Measurements from ENCODE around the gene PPP3CA.

PPP3CA gene

GRCh38 chr4:101283434-101283833 lies 63.9 kb downstream of the PPP3CA start:
- H3K4me3 ChIP-seq (replicated peaks; ENCODE audit: low read depth, low read length) = no peak overlapping the region
- no peak for DNase-seq (ENCODE audit: low read depth)
- TF ChIP-seq CTCF (IDR thresholded peaks at IDR 0.05; ENCODE audit: low read length, missing control alignments) = no peak

- no peak for DNase-seq (ENCODE audit: low read depth)
- H3K4me3 ChIP-seq (replicated peaks; ENCODE audit: low read depth, low read length) = no peak overlapping the region
- no peak for TF ChIP-seq CTCF (IDR thresholded peaks at IDR 0.05; ENCODE audit: low read length, missing control alignments)
Observed at GRCh38 chr4:101282076-101282844, 65.1 kb downstream of the PPP3CA start.

GRCh38 chr4:101280866-101281600 lies 66.3 kb downstream of the PPP3CA start:
- no peak overlapping the region for H3K4me3 ChIP-seq (replicated peaks; ENCODE audit: low read depth, low read length)
- DNase-seq (ENCODE audit: low read depth) = no peak
- no peak for TF ChIP-seq CTCF (IDR thresholded peaks at IDR 0.05; ENCODE audit: low read length, missing control alignments)

- DNase-seq (ENCODE audit: low read depth) = peak; percentile 99
- no peak for TF ChIP-seq CTCF (IDR thresholded peaks at IDR 0.05; ENCODE audit: low read length, missing control alignments)
- no peak overlapping the region for H3K4me3 ChIP-seq (replicated peaks; ENCODE audit: low read depth, low read length)
Observed at GRCh38 chr4:101279377-101279871, 67.9 kb downstream of the PPP3CA start.

GRCh38 chr4:101277671-101278070 lies 69.7 kb downstream of the PPP3CA start:
- H3K4me3 ChIP-seq (replicated peaks; ENCODE audit: low read depth, low read length) = no peak overlapping the region
- peak; percentile 73 for DNase-seq (ENCODE audit: low read depth)
- TF ChIP-seq CTCF (IDR thresholded peaks at IDR 0.05; ENCODE audit: low read length, missing control alignments) = no peak

- DNase-seq (ENCODE audit: low read depth) = no peak
- no peak for TF ChIP-seq CTCF (IDR thresholded peaks at IDR 0.05; ENCODE audit: low read length, missing control alignments)
- no peak overlapping the region for H3K4me3 ChIP-seq (replicated peaks; ENCODE audit: low read depth, low read length)
Observed at GRCh38 chr4:101276661-101277060, 70.7 kb downstream of the PPP3CA start.

All from fibroblast of pulmonary artery (primary cell).